AML-193 (cell line): ENCODE data around the gene STUB1.

Experiments used
- DNase-seq, 2 experiments: peaks; one replicate each; lab custom pipeline; 2025; lab: John Stamatoyannopoulos, UW

Gene STUB1

DNA sequence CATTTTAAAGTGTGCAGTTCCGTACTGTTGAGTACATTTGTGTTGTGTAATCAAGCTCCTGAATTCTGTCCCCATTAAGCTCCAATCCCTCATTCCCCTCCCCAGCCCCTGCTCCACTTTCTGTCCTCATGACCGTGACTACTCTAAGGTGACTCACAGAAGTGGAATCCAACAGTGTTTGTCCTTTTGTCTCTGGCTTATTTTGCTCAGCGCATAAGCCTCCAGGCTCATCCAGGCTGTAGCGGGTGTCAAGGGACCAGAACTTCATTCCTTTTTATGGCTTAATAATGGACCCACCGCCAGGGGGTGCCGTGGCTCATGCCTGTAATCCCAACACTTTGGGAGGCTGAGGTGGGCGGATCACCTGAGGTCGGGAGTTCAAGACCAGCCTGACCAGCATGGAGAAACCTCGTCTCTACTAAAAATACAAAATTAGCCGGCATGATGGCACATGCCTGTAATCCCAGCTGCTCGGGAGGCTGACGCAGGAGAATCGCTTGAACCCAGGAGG is 32.6 kb downstream of the STUB1 start:
- DNase-seq = peak in 1 of 2 experiments; percentile 18

DNA sequence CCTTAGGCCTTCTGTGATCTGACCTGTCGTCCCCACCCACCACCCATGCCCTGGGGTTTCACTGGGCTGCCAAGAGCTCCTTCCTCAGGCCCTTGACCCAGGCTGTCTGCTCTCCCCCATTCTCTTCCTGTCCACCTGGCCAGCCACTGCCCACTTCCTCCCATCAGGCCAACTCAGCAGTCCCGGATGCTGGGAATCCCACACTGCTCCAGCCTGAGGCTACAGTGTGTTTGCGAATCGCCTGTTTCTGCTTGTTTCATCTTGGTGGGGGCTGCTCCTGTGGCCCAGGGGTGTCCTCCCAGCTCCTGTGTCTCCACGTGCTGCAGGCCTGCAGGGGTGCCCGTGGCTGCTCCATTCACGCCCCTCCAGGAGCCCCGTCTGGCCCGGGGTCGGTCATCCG is 33.9 kb downstream of the STUB1 start:
- DNase-seq = no peak

DNA sequence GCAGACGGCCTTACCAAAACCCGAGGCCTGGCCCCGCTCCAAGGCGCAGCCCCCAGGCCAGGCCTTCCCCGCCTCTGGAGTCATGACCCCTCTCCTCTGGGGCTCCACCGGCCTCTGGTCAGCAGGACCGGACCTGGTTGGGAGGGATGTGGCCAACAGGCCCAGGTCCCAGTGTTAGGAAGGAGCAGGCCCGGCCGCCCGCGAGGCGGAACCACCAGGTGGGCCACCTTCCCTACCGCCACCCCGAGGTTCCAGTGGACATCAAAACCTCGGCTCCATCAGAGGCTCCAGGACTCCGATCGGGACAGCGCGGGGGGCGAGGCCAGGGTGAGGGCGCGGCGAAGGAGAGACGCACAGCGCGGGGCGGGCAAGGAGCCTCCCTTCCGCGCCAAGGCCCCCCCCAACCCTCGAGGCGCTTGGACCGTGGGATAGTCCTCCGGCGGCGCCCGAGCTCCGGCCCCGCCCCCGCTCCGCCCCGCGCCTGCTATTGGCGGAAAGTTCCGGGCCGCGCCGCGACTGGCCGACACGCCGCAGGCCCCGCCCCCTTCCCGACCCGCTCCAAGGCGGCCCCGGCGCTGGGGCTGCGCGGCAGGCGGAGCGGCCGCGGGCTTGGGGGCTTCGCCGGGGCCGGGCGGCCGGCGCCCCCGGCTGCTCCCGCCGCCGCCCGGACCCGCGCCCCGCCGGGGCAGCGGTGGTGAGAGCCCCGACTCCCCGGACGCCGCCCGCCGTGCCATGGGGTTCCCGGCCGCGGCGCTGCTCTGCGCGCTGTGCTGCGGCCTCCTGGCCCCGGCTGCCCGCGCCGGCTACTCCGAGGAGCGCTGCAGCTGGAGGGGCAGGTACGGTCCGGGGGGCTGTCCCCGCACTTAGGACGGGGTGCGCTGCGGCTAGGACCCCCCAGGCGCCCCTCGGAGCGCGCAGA is 34.6 kb downstream of the STUB1 start, which contains the start of gene METRN:
Gene METRN (plus strand): TSS at position 561 of the 919 bp plus-strand sequence. CDS start 172 bp downstream, at position 733.
- peak; percentile 73 to 74 for DNase-seq

DNA sequence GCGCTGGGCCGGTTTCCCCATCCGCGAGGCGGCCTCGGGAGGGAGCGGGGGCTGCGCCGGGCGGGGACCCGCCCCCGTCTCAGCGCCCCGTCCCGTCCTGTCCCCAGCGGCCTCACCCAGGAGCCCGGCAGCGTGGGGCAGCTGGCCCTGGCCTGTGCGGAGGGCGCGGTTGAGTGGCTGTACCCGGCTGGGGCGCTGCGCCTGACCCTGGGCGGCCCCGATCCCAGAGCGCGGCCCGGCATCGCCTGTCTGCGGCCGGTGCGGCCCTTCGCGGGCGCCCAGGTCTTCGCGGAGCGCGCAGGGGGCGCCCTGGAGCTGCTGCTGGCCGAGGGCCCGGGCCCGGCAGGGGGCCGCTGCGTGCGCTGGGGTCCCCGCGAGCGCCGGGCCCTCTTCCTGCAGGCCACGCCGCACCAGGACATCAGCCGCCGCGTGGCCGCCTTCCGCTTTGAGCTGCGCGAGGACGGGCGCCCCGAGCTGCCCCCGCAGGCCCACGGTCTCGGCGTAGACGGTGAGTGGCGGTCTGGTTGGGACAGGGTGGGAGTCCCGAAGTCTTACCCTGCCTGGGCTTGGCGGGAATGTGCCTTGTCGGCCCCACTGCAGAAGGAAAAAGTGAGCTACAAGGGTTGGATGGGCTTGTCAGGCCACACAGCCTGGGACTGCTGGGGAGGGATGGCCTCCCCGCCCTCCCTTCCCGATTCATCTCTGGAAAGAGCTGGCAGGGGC is 35.4 kb downstream of the STUB1 start:
- no peak for DNase-seq

DNA sequence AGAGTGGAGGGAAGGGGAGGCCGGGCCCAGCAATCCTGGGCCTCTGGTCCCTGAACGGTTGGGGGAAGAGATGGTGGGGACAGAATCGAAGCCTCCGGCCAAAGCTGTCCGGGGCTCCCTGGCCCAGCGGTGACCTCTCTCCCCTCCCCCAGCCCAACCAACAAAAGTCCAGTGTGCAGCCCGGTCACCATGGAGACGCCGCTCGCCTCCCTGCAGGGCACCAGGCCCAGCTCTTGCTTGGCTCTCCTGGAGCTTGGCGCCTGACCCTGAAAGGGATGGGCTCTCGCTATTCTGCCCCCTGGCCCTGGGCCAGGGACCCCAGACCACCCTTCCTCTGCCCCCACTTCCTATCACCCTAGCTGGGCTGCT is 36.0 kb downstream of the STUB1 start:
- no peak for DNase-seq

DNA sequence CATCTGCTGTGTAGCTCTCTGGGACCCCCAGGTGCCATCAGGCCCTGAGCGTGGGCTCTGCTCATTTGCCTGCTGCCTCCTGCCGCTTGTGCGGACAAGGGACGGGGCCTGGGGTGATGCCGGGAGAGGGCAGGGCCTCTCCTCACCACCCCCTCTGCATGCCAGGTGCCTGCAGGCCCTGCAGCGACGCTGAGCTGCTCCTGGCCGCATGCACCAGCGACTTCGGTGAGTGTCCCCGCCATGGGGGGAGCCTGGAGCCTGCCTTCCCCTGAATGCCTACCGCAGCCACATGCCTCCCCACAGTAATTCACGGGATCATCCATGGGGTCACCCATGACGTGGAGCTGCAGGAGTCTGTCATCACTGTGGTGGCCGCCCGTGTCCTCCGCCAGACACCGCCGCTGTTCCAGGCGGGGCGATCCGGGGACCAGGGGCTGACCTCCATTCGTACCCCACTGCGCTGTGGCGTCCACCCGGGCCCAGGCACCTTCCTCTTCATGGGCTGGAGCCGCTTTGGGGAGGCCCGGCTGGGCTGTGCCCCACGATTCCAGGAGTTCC is 36.6 kb downstream of the STUB1 start:
- no peak for DNase-seq

DNA sequence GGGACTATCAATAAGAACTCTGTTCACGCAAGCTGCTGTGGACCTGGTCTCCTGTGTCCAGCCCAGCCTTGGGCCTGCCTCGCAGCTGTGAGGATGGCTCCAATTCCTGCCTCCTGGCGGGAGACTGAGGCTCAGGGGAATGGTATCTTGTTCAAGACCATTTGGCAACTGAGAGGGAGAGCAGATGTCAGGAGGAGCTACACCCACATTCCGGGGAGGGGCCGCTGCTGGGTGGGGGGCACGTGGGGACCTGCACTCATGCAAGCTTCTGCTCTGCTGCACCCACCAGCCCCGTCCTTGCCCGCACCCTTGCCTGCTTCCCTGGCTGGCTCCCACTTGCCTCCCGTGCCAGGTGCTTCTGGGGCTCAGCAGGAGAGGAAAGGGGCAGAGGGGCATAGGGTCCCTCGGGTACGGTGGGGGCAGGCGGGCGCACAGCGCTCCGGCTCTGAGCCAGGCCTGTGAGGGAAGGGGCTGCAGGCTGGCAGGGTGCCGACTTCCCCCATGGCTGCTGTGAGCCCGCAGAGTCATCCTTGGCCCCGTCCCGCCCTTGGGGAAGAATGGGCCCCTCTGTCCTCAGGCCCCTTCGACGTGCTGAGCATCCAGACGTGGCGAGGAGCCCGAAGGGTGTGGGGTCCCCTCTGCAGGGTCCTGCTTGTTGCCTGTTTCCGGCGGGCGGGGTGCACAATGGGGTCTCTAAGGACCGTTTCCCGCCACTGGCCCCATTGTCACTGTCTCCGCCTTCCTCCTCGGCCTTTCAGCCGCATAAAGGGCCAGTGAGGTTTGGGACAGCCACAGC is 37.4 kb downstream of the STUB1 start:
- no peak for DNase-seq

DNA sequence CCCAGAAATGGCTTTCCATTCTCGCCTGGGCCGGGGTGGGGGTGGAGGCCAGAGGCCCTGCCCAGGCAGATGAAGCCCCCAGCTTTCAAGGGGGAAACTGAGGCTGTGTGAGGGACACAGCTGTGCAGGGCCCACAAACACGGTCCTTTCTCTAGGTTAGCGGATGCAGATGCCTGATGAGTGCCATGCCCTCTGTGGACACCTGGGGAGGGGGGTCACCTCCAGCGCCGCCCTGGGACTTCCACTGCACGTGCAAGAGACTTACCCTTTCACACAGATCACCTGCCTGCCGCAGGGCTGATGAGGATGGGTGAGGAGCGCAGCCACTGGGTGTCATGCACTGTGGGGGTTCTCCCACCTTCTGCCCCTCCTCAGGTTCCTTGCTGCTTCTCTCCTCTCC is 38.2 kb downstream of the STUB1 start:
- no peak for DNase-seq

DNA sequence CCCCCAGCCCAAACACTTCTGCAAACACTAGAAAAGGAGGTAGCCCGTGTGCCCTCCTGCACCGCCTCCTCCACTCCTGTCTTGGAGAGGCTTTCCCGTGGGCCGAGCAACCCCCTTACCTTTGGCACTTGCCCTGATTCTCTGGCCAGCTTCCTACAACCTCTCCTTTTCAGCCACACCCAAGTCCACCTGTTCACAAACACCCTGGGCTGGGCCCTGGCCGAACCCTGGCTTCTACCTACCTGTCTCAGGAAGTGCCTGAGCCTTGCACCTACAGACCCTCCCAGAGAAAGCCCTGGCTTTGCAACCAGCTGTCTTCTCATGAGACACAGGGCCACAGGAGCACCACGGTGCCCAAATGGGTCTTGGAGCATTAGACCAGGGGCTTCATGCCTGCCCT is 38.7 kb downstream of the STUB1 start:
- DNase-seq = no peak

DNA sequence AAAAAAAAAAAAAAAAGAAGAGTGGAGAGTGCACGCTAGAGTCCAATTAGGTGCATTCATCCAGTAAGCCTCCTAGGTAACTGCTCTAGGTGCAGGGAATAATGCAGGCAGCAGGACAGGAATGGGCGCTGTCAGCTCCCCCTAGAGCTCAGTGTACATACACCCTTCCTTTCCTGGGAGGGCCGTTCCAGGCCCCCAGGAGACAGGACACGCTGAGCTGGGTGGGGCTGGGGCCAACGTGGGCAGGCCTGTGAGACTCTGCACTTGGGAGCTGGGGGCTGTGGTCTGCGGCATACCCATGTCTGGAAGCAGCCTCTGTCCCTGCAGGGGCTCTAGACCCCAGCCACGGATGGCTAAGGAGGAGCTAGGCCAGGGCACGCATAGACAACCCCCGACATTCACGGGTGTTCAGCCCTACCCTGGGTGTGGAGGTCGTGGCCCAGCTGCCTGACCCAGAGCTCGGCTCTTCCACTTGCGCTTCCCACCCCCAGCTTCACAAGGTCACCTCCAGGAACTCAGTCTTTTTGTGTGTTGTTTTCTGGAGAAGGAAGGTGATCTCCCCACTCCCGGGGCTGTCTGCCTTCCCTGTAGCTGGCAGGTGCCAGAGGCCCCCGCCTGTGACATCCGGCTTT is 39.7 kb downstream of the STUB1 start:
- DNase-seq = no peak

DNA sequence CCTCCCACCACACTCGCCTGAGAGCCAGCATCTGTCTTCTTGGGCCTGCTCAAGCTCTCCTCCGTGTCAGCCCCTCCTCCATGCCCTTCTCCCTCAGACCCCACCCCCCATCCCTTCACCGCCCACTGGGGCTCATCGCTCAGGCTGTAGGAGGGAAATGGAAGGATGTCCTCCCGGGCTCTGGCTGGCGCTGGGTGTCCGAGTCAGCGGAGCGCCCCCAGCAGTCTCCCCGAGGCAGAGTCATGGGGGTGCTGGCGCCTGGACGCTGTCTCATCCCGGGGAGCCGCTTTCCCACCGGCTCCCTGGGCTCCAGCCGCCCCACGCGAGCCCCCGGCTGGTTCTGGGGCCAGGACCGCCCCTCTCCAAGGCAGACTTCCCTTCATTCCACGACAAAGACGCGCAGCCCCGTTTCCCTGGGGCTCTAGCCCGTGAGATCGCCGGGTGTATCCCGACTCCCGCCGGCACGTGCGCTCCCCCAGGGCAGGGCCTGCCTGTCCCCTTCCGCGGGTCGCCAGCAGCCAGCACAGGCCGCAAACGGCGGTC is 40.3 kb downstream of the STUB1 start:
- peak; percentile 29 to 39 for DNase-seq

DNA sequence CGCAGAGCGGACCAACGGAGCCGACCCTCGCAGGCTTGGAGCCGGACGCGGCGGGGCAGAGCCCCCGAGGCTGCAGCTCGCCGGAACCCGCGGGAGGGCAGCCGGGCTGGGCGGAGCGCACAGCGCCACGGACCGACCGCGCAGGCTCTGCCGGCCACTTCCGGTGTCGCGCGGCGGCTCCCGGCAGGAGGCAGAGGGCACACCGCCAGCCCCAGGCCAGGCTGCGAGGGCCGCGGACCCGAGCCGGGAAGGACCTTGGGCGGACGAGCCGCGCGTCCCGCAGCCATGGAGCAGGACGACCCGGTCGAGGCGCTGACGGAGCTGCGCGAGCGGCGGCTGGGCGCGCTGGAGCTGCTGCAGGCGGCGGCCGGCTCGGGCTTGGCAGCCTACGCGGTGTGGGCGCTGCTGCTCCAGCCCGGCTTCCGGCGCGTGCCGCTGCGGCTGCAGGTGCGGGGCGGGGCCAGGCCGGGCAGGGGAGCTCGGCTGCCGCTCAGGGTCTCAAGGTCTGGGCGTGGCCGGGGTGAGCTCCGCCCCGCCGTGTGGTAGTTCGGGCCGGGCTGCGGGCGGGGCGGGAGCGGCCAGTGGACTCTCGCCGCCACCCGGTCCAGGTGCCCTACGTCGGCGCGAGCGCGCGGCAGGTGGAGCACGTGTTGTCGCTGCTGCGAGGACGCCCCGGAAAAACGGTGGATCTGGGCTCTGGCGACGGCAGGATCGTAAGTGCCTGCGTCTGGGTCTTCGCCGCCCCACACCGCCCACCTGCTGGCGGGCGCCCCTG is 41.0 kb downstream of the STUB1 start, which contains the start of gene ANTKMT:
Gene ANTKMT (plus strand): TSS at position 157 of the 775 bp plus-strand sequence. CDS start 129 bp downstream, at position 286.
- DNase-seq = peak; percentile 73 to 82

DNA sequence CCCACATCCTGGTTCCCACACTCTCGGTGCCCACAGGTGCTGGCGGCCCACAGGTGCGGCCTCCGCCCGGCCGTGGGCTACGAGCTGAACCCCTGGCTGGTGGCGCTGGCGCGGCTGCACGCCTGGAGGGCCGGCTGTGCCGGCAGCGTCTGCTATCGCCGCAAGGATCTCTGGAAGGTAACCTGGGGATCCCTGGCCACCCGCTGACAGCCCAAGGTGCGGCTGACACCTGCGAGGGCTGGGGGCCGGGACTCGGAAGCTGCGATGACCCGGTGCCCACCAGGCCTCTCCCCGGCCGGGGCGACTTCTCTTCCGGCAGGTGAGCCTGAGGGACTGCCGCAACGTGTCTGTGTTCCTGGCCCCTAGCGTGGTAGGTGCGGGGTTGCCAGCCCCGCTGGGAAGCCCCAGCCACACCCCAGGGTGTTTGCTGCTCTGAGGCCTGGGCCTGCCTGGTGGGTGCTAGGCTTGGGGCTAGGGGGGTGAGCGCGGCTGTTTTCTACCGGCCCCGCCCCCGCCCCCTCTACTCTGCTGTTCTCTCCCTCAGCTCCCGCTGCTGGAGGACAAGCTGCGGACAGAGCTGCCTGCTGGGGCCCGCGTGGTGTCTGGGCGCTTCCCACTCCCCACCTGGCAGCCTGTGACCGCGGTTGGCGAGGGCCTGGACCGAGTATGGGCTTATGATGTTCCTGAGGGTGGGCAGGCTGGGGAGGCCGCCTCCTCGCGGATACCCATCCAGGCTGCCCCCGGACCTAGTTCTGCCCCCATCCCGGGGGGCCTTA is 41.7 kb downstream of the STUB1 start:
- DNase-seq = no peak

DNA sequence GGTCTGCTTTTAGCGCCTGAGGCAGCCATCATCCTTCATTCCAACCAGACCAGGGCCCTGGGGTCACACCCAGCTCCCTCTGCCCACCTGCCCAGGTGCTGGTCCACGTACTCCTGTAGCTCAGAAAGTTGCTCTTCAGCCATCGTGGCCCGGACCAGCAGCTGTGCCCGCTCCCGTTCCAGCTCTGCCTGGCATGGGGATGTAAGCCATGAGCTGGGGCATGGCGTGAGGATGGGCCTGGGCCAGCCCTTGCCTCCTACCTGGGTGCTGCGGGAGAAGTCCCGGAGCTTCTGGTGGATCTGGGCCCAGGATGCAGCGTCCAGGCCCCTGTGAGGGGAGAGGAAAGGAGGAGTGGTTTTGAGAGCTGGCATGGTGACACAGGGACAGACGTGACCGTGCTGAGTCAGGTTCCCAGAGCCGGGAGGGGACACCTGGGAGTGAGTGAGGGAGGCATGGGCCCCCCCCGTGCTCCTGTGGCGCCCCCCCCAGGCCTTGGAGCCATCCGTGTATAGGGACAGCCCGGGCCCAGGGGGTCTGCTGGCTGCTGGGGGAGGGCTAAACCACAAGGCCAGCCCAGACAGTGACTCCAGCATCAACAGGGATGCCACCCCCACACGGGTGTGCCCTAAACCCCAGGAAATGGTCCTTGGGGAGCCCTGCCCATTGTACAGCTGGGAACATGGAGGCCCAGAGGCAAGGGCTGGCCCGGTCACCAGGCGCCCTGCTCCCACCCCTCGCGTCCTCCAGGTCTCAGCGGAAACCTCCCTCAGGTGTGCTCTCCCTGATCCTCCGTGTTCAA is 42.8 kb downstream of the STUB1 start:
- no peak for DNase-seq

DNA sequence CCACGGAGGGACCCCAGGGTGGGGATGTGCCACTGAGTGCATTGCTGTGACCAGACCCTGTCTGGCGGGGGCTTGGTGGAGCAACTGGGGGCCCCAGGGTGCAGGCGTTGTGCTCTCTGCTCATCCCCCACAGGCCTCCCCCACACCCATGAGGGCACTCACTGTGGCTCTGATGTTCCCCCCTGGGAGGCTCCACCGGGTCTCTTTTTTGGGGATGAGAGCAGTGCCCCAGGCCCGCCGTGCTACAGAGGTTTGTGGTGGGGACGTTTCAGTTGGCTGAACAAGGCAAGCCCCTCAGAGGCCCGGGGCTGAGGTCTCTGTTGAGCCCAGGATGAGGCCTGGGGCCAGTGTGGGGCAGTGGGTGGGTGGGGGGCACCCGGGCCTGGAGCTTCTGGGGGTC is 43.5 kb downstream of the STUB1 start:
- DNase-seq = no peak

DNA sequence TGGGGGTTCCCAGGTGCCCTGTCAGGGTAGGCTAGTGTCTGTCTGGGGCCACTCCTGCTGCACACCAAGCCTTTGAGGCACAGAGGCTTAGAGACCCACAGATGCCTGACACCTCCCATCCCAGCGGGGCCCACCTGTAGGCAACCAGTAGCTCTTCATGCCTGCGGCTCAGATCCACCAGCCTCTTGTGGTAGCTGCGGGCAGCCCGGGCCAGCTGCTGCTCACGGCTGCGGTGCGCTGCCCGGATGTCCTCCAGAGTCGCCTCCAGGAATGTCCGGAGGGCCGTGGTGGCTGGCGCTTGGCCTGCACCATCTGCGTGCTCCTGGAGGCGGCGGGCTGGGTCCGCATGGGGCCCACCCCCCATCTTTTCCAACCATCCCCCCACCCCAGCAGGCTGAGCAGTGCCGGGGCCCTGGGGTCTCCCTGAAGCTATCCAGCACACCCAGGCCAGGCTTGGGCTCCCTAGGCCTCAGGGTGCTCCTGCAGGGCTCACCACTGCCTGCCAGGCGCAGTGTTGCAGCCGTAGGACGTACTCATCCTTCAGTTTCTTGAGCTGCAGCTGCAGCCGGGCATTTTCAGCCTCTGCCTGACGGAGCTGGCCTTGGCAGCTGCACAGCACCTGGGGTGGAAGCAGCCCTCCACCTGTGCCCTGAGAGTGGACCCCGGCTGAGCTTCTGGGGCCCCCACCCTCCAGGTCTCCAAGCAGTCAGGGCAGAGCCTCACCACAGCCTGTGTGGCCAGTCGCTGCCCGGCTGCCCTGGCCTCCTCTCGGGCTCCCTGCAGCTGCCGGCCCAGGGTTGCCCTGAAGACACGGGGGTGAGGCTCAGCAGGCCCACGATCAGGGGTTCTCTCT is 44.2 kb downstream of the STUB1 start:
- no peak for DNase-seq

DNA sequence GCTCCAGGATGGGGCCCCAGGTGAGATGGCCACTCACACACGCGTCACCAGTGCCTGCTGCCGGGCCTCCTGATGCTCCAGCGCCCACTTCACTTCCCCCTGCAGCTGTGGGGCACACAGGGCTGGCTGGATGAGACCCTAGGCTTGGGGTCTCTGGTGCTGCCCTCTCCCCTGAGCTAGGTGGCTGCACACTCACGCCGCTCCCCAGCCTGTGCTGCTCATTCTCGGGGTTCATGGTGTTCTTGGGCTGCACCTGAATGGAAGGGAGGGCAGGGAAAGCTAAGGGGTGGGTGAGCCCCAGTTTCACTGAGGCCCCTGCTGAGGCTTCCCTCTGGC is 44.8 kb downstream of the STUB1 start:
- no peak for DNase-seq
